Left ventricle myocardium inferior (tissue), 1 donor: ENCODE measurements around the gene RPL31. TPM values are rescaled to one million over a fixed set of nuclear protein-coding genes. Genes with fewer than 3 reads are reported as not detected.

Source experiments
- DNase-seq: peaks from one replicate; pipeline ENCODE4 v3.0.0-alpha.2; 2020
- H3K27ac ChIP-seq: fragments of 200-600 bp; replicated peaks from 2 replicates; pipeline ENCODE4 v1.8.0; 2021
- H3K27me3 ChIP-seq: fragments of 200-600 bp; 2 replicates; pipeline ENCODE4 v1.8.0; 2021; ENCODE audit warnings: low read depth
- H3K36me3 ChIP-seq: fragments of 200-600 bp; 2 replicates; pipeline ENCODE4 v1.8.0; 2021
- H3K4me1 ChIP-seq: fragments of 200-600 bp; 2 replicates; pipeline ENCODE4 v1.8.0; 2021
- H3K4me3 ChIP-seq: fragments of 200-600 bp; 2 replicates; pipeline ENCODE4 v1.8.0; 2021; ENCODE audit warnings: mild to moderate bottlenecking, moderate library complexity
- H3K9me3 ChIP-seq: fragments of 200-600 bp; replicated peaks from 2 replicates; pipeline ENCODE4 v1.8.0; 2021
- intact Hi-C: fragments of 100-400 bp; cut with micrococcal nuclease; formaldehyde crosslinking; loops from one replicate; pipeline ENCODE4 v1.11.0; 2022
- total RNA-seq: library from RNA; stranded (reverse); fragmentation: NEBNext Ultra II Directional; extraction: Animal tissue kit (Norgen Biotek cat#: 25700); gene quantifications from one replicate; pipeline ENCODE4 v1.2.1, GENCODE V29; 2021
- TF ChIP-seq, protein P1 (sequence below): fragments of 200-600 bp; IDR thresholded peaks from 2 replicates; pipeline ENCODE4 v1.8.0; 2021; ENCODE audit warnings: antibody characterized with exemption, mild to moderate bottlenecking, borderline replicate concordance
- donor health status: DM: no; HTN: yes; CAD: no; lungs with severe emphysema.

RPL31 gene
- total RNA-seq, 1 donor from 2014 or later = 803 TPM

DNA sequence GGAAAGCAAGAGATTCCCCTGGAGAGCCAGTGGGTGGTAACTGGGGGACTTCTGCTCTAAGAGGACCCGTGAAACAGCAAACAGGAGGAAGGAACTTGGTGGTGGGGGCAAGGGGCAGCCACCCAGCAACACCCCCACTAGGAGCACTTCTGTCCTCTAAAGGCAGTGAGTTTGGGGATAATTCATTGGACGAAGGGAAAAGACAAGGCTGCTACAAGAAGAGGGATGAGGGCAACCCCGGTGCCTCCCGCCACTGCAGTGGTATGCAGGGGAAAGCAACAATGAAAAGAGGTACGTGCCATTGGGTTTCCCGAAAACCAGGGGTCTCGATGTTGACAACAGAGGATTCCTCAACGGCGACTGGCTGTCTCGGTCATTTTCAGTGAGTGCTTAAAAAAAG lies 9.1 kb downstream of the RPL31 start:
- Histone ChIP-seq H3K27me3 (no peaks in the 10 kb centered on the region), H3K9me3 (no peaks in the 10 kb centered on the region), H3K27ac (no peak overlapping the region), H3K36me3 (peaks cover 70% of the 10 kb centered on the region), H3K4me3 (no peak overlapping the region), H3K4me1 (peaks cover 2% of the 10 kb centered on the region)
- TF ChIP-seq, protein P1, sequence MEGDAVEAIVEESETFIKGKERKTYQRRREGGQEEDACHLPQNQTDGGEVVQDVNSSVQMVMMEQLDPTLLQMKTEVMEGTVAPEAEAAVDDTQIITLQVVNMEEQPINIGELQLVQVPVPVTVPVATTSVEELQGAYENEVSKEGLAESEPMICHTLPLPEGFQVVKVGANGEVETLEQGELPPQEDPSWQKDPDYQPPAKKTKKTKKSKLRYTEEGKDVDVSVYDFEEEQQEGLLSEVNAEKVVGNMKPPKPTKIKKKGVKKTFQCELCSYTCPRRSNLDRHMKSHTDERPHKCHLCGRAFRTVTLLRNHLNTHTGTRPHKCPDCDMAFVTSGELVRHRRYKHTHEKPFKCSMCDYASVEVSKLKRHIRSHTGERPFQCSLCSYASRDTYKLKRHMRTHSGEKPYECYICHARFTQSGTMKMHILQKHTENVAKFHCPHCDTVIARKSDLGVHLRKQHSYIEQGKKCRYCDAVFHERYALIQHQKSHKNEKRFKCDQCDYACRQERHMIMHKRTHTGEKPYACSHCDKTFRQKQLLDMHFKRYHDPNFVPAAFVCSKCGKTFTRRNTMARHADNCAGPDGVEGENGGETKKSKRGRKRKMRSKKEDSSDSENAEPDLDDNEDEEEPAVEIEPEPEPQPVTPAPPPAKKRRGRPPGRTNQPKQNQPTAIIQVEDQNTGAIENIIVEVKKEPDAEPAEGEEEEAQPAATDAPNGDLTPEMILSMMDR = no peak
- intact Hi-C loops = loop anchor here (5.0 kb wide), 1 partner anchor 141 kb away; the partner anchor contains the start of gene TBC1D8
- DNase-seq = no peak

DNA sequence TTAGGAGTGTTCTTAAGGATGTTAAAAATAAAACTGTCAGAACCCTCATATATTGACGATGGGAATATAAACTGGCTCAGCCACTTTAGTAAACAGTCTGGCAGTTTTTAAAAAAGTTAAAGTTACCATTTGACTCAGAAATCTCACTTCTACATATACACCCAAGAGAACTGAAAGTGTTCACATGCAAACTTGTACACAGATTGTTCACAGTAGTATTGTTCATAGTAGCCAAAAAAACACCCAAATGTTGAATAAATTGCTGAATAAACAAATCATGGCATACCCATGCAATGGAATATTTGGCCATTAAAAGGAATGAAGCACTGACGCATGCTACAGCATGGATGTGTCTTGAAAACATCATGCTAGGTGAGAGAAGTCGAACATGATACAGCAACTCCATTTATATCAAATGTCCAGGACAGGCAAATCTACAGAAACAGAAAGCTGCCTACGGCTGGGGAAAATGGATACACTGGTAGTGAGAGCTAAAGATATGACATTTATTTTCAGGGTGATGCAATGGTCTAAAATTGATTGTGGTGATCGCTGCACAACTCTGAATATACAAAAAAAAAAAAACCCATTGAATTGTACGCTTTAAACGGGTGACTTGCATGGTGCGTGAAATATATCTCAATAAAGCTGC lies 10.1 kb downstream of the RPL31 start:
- no peaks in the 10 kb centered on the region for H3K9me3 ChIP-seq
- no peak overlapping the region for H3K4me3 ChIP-seq
- no peak for DNase-seq
- TF ChIP-seq, protein P1 = no peak
- intact Hi-C loops = loop anchor here (5.0 kb wide), 1 partner anchor 140 kb away; the partner anchor contains the start of gene TBC1D8
- no peaks in the 10 kb centered on the region for H3K27me3 ChIP-seq
- peaks cover 64% of the 10 kb centered on the region for H3K36me3 ChIP-seq
- no peaks in the 10 kb centered on the region for H3K4me1 ChIP-seq
- H3K27ac ChIP-seq = no peak overlapping the region

DNA sequence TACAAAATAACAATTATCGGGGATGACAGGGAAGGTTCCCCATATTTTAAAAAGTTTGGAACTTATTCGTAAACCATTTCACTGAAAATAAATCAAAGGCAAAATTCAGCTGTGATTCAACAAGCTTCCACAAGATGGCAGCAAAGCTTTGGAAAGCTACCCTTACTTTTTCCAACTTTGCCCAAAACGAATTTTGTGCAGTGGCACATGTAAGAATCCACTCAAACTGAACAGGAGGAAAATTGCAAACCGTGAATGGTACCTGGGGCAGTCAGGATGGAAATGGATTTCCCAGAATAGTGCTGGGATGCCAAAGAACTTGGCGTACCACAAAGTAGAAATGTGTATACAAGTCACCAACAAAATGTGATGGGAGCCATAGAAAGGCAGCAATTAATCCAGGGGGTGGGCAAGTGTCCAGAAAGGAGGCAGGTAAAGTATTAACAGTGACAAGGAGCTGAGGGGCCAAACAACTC lies 10.7 kb downstream of the RPL31 start:
- H3K4me1 ChIP-seq = no peaks in the 10 kb centered on the region
- TF ChIP-seq, protein P1 = peak; percentile 89
- no peaks in the 10 kb centered on the region for H3K9me3 ChIP-seq
- peaks cover 64% of the 10 kb centered on the region for H3K36me3 ChIP-seq
- H3K4me3 ChIP-seq = no peak overlapping the region
- intact Hi-C loops = loop anchor here (5.0 kb wide), 1 partner anchor 140 kb away; the partner anchor contains the start of gene TBC1D8
- H3K27me3 ChIP-seq = no peaks in the 10 kb centered on the region
- H3K27ac ChIP-seq = no peak overlapping the region
- no peak for DNase-seq

DNA sequence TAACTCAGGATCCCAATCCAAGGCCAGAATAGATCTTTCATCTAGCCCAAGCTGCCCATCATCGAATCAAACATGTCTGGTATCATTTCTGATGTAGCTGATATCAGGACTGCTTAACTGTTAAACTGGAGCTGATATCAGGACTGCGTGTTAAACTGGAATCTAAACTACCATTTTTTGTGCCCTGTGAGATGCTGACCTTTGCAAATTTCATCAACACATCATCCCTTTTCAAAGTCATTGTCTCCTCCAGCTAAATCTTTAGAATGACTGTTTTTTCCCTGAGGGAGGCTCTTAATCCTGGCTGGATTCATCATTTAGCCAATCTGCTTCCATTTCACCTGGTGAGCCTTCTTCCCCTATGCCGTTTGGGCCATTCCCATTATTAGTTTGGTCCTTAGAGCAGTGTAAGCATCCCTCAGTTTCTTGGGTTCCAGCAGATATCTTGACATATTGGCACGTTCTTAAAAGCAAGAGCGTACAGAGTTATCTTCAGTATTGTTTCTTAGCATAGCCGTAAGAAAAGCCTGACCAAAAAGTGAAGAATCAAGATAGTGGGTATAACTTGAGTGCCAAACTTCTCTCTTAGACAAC lies 12.3 kb downstream of the RPL31 start:
- intact Hi-C loops = loop anchor here (5.0 kb wide), 1 partner anchor 138 kb away; the partner anchor contains the start of gene TBC1D8
- Histone ChIP-seq H3K9me3 (no peaks in the 10 kb centered on the region), H3K36me3 (peaks cover 59% of the 10 kb centered on the region), H3K27me3 (no peaks in the 10 kb centered on the region), H3K27ac (no peak overlapping the region), H3K4me3 (no peak overlapping the region), H3K4me1 (no peaks in the 10 kb centered on the region)
- TF ChIP-seq, protein P1 = no peak
- no peak for DNase-seq

DNA sequence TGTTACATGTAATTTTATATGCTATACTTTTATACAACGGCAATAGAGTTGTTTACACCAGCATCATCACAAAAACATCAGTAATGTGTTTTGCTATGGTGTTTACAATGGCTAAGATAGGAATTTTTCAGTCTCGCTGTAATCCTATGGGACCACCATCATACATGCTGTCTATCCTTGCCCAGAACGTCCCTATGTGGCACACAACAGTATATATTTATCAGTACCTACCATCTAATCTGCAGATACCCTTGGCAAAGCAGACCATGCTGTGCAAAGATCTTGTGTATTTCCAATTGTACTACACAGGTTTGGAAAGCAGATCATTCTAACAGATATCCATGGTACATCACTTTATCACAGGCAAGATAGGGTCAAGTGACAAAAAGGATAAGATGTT lies 15.3 kb downstream of the RPL31 start:
- Histone ChIP-seq H3K4me3 (no peak overlapping the region), H3K27me3 (no peaks in the 10 kb centered on the region), H3K36me3 (peaks cover 65% of the 10 kb centered on the region), H3K27ac (no peak overlapping the region), H3K4me1 (no peaks in the 10 kb centered on the region), H3K9me3 (no peaks in the 10 kb centered on the region)
- no peak for DNase-seq
- TF ChIP-seq, protein P1 = no peak
- intact Hi-C loops = no loop called here
